ENCODE data around the gene RAPGEFL1.

DNA sequence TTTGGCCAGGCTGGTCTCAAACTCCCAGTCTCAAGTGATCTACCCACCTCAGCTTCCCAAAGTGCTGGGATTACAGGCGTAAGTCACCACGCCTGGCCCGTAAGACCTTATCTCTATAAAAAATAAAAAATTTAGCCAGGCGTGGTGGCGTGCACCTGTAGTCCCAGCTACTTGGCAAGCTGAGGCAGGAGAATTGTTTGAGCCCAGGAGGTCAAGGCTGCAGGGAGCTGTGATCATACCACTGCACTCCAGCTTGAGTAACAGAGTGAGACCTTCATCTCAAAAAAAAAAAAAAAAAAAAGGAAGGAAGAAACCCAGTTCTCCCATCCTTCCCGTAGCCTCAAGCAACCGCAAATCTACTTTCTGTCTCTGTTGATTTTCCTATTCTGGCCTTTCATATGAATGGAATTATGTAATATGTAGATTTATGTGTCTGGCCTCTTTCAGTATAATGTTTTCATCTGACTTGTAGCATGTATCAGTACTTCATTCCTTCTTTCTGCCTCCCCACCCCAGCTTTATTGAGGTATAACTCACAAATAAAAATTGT lies 25.8 kb upstream of the RAPGEFL1 start:
- no peak for TF ChIP-seq EZH2 (IDR thresholded peaks at IDR 0.05; ENCODE audit: low read depth, low read length, severe bottlenecking)
- TF ChIP-seq TAF1 (IDR thresholded peaks at IDR 0.05; ENCODE audit: low read depth, low read length): no peak
- TF ChIP-seq, protein P1, sequence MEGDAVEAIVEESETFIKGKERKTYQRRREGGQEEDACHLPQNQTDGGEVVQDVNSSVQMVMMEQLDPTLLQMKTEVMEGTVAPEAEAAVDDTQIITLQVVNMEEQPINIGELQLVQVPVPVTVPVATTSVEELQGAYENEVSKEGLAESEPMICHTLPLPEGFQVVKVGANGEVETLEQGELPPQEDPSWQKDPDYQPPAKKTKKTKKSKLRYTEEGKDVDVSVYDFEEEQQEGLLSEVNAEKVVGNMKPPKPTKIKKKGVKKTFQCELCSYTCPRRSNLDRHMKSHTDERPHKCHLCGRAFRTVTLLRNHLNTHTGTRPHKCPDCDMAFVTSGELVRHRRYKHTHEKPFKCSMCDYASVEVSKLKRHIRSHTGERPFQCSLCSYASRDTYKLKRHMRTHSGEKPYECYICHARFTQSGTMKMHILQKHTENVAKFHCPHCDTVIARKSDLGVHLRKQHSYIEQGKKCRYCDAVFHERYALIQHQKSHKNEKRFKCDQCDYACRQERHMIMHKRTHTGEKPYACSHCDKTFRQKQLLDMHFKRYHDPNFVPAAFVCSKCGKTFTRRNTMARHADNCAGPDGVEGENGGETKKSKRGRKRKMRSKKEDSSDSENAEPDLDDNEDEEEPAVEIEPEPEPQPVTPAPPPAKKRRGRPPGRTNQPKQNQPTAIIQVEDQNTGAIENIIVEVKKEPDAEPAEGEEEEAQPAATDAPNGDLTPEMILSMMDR (IDR thresholded peaks at IDR 0.05; ENCODE audit: control extremely low read depth in 1 of 3, insufficient read depth in 1 of 3, low read depth in 1 of 3, low read length in 3 of 3): no peak
- TF ChIP-seq RAD21 (IDR thresholded peaks at IDR 0.05 in 1 of 2, conservative IDR thresholded peaks at IDR 0.05 in 1 of 2; ENCODE audit: low read depth in 2 of 2, low read length in 2 of 2): no peak

Measured in H1 (cell line).